Measurements from ENCODE around the gene RETREG1.

DNA sequence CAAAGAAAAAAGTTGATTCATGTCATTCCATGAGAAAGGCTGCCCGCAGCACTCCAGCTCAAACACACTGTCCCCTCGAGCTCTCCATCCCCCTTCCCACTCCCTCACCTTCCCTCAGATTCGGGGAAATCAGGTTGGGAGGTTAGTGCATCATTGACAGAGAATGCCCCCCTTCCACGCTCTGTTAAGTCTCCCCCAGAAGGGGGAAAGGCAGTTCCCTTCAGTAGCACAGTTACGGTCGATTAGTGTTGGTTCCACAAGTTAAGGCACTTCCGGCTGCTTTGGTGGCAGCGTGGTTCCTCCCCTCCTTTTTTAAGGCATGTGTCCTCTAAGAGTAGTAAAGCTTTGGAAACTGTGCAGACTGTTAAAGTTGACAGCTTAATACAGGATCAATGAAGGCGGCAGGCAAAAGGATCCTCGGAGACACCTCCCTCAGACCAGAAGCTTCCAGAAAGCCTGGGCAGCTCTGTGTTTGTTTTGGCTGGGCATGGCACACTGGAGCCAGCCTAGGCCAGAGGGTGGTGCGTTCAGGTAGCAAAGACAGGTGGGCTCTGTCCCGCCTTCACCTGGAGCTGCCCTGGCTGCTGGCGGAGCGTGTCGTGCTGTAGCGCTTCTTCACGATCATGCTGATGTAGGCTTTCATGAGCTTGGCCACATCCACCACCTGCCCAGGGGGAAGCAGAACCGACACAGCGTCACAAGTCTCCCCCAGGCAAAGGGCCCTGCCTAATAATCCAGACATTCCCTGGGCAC lies 49.5 kb upstream of the RETREG1 start:
- TF ChIP-seq, protein P1, sequence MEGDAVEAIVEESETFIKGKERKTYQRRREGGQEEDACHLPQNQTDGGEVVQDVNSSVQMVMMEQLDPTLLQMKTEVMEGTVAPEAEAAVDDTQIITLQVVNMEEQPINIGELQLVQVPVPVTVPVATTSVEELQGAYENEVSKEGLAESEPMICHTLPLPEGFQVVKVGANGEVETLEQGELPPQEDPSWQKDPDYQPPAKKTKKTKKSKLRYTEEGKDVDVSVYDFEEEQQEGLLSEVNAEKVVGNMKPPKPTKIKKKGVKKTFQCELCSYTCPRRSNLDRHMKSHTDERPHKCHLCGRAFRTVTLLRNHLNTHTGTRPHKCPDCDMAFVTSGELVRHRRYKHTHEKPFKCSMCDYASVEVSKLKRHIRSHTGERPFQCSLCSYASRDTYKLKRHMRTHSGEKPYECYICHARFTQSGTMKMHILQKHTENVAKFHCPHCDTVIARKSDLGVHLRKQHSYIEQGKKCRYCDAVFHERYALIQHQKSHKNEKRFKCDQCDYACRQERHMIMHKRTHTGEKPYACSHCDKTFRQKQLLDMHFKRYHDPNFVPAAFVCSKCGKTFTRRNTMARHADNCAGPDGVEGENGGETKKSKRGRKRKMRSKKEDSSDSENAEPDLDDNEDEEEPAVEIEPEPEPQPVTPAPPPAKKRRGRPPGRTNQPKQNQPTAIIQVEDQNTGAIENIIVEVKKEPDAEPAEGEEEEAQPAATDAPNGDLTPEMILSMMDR (IDR thresholded peaks at IDR 0.05): no peak
- TF ChIP-seq POLR2A (IDR thresholded peaks at IDR 0.05): no peak

Measured in heart left ventricle (tissue), 13 donors.